ENCODE data around the gene MCOLN2.
"Not testable (repeated sequence)": the region's sequence is repeated elsewhere in the genome, so short reads cannot be mapped to it uniquely, and the experiment has no call there.

Gene MCOLN2

DNA sequence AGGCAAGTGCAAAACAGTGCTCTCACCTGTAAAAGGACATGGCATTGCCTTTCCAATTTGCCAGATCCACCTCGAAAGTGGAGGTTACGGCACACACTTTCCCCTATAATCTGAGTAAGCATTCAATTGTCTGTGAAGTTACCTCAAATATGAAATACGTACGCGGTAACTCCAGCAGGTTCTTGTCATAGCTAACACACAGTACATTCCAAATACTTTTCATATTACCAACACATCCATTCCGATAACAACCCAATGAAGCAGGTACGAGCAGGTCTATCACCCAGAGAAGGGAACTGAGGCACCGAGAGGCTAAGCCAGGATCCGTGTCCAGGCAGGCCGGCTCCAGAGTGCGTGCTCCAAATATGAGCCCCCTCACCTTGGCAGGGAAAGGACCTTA, 57.2 kb downstream of the MCOLN2 start:
- no peak for DNase-seq

- DNase-seq, result no peak
Measured at GRCh38 chr1:84939151-84939550, 57.8 kb downstream of the MCOLN2 start.

DNA sequence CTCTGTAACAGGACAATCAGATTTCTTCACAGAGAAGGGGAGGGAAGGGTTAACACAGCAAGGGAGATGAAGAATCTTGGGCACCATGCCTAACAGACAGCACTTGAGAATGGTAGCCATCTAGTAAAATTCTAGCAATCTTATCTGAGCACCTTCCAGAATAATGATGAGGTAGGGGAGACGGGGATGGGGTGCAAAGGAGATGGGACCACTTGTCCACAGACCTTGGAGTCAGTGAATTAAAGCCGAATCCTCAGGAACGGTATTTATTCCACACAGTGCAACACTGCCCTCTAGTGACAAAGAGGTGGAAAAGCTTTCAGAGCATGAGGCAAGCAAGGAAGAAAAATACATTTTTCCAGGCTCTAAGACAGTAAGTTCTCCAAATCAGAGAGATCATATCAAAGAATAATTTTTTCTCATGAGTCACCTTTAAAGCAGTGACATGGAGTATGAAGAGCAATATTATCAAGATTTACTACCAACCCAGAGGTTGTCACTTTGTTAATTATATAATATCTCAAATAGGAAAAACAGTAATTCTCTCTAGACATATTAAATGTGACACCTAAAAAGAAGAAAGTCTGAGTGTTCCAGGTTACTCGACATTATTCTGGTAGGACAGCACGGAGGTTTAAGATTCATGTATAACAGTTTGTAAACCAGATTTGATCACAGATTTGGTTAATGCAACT, 60.6 kb downstream of the MCOLN2 start:
- no peak for DNase-seq

DNA sequence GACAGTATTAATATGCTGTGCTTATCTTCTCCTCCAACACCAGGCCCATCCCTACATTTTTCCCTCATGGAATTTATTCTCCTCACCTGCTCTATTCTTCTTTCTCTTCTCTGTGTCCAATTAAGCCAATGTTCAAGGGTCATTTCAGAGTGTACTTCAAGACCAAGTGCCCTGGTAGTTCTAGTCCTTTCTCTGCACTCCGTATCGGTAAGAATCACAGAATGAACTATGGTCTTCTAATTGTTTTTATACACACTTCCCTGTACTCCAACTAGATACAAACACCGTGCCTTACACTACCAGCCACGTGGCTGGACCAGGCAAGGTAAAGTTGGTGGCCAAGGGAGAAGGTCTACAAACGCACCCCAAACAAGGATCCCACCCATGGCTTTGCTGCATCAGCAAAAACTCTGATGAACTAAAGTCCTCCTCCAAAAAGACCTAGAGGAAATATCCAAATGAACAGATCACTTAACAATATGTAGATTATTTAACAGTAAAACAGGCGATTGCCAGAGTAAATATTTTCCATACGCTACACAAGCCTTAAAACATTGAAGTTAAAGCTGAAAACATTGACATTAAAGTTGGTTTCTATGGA, 63.8 kb downstream of the MCOLN2 start:
- no peak for DNase-seq

GRCh38 chr1:84930831-84931230, 66.1 kb downstream of the MCOLN2 start:
- no peak for DNase-seq

GRCh38 chr1:84930329-84930728, 66.6 kb downstream of the MCOLN2 start:
- DNase-seq, result no peak

DNA sequence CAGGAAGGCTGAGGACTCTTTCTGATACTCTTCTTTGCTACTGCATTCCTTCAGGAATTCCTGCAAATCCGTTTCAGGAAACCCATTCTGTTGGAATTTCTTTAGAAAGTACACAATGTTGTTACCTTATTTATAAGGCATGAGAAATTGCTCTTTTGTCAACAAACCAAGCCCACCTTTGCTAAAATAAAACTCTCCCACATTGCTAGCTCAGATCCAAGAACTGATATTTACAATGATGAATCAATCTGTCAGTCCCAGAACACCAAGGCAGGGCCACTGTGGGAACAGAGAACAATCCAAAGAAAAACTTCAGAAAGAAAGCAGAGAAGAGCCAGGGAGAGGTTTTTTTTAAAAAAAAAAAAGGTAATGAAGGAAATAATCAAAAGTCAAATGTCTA, 67.3 kb downstream of the MCOLN2 start:
- no peak for DNase-seq

- DNase-seq, result no peak
Measured at GRCh38 chr1:84928979-84929378, 67.9 kb downstream of the MCOLN2 start.

DNA sequence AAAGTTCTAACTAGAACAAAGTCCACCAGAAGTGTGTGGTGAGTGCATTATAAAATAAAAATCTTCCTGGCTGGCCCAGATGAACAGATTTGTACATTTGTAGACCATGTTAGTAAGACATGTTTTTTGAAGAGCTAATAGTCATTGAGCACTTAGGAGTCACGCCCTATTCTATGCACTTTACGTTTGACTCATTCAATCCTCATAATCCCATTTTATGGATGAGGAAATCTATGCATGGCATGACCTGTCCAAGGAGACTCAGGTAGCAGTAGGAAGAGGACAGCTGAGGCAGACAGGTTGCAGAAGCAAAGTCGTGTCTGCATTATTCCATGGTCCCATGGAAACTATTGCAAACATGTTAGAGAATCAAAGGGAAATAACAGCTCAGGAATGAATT, 73.6 kb downstream of the MCOLN2 start:
- DNase-seq, result no peak

DNA sequence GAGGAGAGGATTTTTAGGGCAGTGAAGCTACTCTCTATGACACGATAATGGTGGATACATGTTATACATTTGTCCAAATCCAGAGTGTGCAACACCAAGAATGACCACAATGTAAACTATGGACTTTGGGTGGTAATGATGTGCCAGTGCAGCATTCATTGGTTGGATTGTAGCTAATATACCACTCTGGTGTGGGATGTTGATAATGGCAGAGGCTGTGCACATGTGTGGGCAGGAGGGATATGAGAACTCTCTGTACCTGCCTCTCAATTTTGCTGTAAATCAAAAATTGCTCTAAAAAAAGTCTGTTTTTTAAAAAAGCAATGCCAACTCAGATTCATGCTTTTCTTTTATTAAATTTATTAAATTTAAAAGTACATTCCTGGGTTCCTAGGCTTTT, 76.8 kb downstream of the MCOLN2 start:
- DNase-seq, result no peak

GRCh38 chr1:84919461-84919970, 77.4 kb downstream of the MCOLN2 start:
- no peak for DNase-seq

DNA sequence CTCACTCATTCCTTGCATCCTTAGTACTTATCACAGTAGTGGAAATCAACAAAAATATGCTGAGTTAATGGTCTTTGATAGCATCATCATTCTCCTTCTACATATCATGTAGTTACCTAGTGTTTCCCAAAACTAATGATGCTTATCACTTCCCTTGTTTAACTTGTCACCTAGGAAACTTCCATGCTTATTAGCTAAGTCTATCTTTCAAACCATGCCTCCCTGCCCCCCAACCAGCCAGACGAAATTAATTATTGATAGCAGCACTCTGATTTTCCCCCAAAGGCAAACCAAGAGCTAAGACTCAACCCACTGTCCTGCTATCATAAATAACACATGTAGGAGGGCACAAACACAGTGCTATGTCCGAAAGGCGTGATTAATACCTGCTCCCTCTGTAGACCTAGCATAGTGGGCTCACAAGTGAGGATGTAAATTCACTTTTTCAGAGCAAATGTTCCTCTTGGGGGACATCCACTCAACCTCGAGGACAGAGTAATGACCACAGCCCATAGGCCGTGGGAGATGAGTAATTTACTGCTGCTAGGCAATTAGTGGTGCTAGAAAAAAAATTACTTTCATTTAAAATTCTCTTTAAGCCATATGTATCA, 78.1 kb downstream of the MCOLN2 start:
- no peak for DNase-seq

DNA sequence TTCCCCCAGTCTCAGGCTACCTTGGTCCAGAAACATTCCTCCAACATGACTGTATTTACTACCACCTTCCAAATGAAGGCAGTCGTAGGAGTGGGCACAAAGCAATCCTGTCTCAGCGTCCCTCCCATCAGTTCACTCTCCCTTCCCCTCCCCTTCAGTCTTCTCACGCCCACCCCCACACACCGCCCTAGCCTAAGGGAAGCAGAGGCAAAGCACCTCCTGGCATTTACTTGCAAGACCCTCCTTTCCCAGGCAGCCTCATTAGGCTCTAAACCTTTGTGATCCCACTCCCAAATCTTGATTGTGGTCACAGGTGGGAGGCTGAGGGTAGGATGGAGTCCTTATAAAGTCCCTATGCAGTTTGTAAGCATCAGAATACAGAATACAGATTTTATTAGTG, 80.0 kb downstream of the MCOLN2 start:
- DNase-seq, result no peak

- DNase-seq, result no peak
Measured at GRCh38 chr1:84913555-84913892, 83.4 kb downstream of the MCOLN2 start.

DNA sequence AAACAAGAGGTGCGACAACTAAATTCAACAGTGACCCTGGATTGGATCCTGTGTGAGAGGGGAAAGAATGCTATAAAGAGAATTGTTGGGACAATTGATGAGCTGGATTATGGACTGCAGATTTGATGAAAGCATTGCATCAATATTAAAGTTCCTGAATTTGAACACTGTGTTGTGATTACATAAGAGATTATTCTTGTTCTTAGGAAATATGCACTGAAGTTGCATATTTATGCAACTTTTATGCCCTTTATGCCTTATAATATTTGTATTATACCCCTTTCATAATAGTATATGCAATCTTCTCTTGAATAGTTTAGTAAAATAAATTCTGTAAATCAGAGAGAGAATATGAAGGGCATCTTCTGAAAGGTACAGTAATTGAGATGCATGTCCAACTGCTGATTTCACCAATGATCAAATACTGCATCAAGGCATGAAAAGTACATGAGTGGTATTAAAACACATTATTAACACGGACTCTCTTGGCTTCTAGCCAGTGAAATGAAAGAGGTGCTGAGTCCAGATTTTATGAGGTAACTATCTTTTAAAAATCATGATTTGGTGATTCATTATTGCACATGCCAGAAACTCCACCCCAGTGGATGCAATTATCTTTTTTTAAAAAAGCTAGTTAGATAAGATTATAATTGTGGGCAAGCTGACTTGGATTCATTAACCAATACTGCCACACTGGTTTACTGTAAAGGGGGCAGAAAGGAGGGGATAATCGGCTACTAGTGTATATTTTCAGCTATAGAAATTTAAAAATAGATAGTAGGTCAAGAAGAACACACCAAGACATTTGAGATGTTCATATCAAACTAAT, 84.0 kb downstream of the MCOLN2 start:
- no peak for DNase-seq

GRCh38 chr1:84908746-84909464, 88.0 kb downstream of the MCOLN2 start:
- DNase-seq, result not testable (repeated sequence)

DNA sequence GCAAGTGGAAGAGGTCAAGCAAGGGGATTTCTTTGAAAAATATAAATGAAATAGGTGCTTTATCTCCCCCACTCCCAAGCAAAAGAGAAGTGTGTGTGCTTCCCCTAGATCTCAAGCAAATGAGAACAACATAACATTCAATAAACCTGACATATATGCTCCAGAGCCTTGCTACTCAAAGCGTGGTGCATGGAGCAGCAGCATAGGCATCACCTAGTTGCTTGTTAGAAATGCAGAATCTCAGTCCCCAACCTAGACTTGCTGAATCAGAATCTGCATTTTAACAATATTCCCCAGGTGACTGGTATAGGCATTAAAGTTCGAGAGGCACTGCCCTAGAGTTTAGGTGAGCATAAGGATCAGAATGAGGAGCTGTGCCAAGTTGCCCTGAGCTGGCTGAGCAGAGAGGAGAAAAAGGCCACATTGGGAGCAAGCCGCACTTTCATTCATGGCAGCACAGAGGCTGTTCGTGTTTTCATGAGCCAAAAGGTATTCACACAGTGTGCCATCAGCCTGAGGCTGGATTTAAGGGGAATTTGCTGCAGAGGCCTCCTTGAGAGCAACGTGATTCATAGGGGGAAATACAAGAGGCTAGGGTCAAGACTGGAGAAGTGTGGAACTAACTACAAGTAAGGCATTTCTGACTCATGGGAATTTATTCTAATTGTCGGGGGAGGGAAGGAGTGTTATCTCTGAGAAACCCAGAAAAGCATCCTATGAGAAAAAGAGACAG, 89.7 kb downstream of the MCOLN2 start:
- no peak for DNase-seq

GRCh38 chr1:84902727-84903126, 94.2 kb downstream of the MCOLN2 start:
- DNase-seq, result not testable (repeated sequence)

DNA sequence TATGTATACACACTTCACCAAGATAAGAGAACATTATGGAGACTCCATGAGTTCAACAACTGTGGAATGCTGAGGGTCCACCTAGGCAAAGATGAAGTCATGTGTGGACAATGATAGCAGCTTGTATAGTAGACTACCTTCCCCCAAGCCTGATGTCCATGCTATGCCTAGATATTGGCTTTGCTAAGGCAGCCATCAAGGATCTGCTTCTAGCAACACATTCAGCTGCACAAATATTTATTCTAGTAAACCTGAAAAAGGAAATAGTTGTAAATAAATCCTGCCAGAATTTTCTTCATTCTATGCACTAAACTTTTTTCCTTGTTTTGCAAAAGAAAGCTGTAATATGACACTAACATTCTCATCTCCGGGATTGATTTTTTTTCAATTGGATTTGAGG, 96.9 kb downstream of the MCOLN2 start:
- DNase-seq, result no peak

DNA sequence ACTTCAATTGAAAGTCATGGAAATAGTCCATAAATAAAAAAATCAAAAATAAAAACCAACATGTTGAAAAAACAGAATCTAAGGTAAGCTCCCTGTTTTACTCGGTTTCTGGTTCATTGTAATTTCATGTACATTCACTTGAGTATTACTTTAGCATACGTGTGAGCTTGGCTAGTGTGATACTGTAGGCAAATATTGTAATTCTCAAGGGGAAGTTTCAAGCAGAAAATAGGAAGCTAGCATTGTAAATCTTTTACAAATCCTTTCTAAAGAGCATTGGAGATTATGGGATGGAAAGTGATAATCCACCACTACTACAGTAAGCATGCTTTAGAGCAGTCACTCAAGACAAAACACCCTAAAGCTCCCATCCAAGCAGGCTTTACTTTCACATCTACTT, 100.6 kb downstream of the MCOLN2 start:
- DNase-seq, result no peak

- no peak for DNase-seq
Measured at GRCh38 chr1:84892705-84893618, 104.0 kb downstream of the MCOLN2 start, which contains the start of gene LPAR3. LPAR3 (minus strand) TSS chr1:84893206; CDS start chr1:84866120, 27,086 bp downstream.

Data from GOT3 (cell line).